Myocyte (in vitro differentiated cells): ENCODE data around the gene PIK3R1. TPM values are rescaled to one million over a fixed set of nuclear protein-coding genes. Genes with fewer than 3 reads are reported as not detected.
A peak's percentile ranks its signal among the peaks of the same experiment; 100 is the strongest.

Experiments
- DNase-seq: peaks from one replicate; pipeline ENCODE4 v3.0.0-alpha.2; 2012; ENCODE audit warnings: low read depth
- total RNA-seq: library from RNA; depleted of rRNA; stranded (reverse); fragments of >200 nt; gene quantifications from 2 replicates; pipeline ENCODE4 v1.2.3, GENCODE V29; 2014

PIK3R1 gene
- total RNA-seq, 1 donor from 2014 or later, result 27.1 TPM

DNA sequence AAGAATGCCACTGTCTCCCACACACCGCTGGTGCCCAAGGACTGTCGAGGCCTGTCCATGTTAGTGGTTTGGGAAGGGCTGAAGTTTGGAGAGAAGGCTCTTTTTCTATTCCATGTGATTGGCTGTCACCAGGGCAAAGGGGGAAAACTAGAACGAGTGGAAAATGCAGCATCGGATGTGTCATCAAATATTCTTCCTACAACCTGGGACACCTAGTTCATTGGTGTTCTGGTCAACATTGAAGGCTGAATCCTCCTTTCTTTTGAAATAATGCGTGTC, 53.2 kb downstream of the PIK3R1 start:
- no peak for DNase-seq

DNA sequence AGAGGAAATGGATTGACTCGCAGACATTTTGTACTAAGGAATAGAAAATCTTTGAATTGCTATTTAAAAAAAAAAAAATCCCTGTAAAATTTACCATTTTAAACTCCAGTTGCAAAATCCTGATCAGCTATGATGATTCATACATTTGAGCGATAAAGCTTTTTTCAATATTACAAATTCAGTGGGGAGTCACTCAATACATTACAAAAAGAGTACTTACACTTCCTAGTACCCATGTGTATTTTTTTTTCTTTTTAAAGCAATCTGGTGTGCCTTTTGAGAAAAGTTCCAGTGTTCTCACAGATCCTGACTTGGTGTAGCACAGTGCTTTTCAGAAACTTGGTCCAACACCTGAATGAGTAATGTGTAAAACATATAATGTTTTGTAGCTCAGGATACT, 54.3 kb downstream of the PIK3R1 start:
- DNase-seq, result no peak

DNA sequence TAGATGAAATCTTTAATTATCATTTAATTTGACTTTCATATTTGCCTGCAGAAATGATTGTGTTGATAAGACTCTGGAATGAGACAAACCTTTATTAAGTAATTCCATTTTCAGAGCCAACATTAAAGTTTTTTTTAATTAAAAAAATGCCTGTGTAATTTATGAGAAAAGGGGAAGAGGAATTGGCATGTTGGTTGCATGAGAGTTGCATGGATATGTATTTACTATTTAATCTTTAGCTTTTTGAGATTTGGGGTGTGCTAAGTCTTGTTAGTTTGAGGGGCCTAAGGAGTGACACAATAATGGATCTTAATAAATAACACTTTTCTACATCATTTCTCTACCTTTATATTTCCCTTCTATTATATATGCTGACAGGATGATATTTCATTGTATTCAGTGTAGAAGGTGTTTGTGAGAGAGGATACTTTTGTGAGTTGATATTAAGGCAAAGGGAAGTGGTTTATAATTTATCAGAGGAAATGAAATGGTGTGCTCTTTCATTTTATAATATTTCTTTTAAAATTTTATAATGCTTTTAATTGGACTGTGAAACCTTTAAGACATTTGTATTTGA, 54.9 kb downstream of the PIK3R1 start:
- DNase-seq, result no peak

DNA sequence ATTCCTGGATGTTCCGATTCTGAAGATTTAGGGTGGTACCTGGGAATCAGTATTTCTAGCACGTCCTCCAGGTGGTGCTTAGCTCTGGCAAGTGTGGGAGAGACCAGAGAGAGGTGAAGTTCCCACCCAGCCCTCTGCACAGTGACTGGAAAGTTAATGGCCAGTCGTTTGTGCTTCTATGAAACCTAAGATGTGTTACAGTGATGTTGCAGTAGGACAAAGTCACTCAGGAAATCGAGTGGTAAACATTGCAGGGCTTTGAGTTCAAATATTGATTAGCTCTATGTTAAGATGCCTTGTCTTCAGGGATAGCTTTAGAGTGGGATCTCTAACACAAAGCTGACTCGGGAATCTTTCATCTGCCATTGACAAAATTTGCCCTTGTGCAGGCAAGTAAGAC, 55.6 kb downstream of the PIK3R1 start:
- no peak for DNase-seq

DNA sequence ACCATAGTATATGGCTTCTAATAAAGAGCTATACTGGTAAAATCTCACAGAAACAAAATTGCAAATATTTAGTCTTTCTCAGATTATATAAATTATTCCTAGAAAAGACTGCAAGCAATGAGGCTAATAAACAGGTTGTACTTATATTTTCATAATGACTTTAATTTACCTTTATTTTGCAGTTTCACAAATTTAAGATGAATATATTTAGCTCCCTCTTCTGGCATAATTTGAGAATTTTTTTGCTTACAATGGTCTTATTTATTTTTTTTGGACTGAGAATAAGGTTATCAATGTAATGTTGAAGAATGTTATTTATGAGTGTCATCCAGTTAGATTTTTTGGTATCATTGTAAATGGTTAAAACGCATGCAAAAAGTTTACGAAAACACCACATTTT, 56.7 kb downstream of the PIK3R1 start:
- DNase-seq, result no peak

DNA sequence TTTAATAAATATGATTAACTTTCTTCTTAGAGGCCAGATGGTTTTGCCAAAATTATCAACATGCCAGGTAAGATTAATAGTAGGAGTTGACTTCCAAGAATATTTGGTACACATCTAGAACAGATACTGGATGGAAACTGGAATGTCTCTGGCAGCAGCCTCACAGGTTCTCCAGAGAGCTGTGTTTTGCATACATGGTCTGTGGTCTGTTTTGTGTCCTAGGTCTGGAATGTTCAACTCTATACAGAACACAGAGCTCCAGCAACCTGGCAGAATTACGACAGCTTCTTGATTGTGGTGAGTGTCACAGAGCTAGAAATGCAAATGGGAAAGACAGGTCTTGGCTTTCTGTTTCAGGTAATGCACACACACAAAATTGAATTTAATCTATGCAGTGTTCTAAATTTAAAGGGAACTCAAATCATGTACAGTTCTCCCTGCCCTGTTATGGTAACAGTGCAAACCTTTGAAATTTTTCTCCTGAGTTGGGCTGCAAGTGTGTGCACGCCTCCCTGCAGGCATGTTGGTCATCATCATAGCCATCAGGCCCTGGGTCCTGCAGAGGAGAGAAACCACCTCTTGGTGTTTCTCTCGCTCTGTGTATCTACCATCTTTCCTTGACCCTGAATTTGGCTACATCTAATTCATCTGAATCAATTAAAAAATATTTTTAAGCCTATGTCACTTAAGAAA, 58.3 kb downstream of the PIK3R1 start:
- DNase-seq, result no peak

DNA sequence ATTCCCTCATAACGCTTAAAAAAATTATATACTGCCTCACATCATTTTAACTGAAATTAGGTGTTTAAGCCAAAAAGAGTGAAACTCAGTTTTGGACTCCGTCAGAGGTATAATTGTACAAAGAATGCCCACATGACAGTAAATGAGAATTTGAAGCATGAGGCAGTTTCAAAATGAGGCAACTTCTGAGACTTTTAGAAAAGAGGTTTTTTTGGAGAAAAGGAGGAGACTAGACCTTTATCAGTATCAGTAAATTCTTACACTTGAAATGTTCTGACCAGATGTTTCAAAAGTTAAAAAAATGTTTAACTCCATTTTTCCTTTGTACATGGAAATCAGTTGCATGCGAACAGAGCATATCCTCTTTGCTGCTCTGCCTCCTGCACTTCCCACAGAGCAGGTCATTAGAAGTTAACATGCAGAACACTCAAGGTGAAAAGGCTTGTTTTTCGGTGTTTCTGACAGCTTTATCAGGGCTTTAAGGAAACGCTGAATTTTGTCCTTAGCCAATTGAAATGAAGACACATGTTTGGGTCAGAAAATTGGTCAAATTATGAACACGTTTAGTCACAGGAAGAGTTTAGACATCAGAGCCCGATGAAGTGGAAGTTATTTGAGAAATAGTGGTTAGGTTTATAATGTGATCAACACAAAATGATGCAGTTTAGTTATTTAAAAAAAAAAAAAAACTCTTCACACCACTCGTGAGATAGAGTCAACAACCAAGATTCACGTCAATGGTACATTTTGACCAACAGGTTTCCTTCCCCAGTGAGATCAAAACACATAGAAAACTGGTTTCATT, 59.5 kb downstream of the PIK3R1 start:
- no peak for DNase-seq

DNA sequence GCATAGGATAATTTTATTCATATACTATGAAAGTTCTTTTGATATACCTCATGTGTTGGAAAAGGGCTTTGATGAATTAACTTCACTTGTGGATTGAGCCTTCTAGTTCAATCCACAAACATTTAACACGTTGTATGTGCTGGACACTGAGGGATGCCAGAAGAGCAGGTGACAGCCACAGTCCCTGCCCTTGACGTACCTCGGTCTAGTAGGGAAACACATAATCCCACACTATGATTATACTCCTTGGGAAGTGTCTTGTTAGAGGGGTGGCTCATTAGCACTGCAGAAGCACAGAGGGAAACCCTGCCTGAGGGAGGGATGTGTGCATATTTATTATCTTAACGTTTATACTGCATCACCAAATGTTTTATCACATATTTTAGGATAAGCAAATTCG, 61.2 kb downstream of the PIK3R1 start:
- no peak for DNase-seq

DNA sequence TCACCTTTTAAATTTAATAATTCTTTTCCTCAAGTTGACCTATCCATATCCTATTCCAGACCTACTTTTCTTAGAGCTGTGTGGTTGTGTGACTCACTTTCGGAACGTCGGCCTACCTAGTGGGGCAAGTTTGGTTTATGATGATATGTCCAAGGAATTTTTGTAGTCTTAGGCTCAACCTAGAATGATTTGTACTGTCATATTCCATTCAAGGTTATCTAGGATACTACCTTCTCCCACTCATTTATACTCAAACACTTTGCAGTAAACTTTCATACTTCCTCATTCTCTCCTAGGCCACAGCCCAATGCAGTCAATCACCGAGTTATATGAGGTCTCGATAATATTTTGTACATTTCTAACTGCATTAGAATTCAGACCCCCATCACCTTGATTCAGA, 61.9 kb downstream of the PIK3R1 start:
- DNase-seq, result peak; percentile 49

DNA sequence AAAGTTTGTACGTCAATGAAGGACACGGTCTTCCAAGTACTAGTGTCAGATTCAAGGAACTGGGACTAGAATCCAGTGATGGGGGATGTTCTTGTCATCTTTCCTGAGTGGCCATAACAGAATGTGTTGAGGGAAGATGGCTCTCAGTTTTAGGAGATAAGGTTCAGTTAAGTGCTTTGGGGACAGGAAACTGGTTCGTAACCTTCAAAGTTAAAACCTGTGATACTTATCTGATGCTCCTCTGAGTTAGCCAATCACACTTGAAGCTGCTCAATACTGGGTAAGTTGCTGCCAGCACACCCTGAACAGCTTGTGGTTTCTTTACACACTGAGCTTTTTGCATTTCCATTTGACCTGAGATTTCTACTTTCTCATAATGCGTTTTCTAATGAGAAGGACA, 64.4 kb downstream of the PIK3R1 start:
- DNase-seq, result no peak

DNA sequence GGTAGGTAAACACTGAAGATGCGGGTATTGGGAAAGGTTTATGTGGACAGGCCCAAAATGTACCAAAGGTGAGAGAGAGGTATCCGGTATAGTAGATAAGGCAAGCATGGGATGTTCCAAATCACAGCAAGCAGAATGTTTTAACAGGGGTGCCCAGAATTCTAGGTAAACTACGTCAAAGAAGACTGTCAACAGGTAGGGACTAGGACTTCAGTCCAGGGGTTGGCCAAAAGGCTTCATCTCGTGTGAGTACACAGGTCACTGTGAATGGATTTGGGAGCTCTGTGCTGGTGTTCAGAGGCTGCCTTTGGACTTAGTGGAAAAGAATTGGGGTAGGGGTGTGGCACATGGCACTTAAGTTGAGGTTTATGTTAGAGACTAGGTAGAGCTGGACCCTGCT, 66.4 kb downstream of the PIK3R1 start:
- DNase-seq, result no peak

DNA sequence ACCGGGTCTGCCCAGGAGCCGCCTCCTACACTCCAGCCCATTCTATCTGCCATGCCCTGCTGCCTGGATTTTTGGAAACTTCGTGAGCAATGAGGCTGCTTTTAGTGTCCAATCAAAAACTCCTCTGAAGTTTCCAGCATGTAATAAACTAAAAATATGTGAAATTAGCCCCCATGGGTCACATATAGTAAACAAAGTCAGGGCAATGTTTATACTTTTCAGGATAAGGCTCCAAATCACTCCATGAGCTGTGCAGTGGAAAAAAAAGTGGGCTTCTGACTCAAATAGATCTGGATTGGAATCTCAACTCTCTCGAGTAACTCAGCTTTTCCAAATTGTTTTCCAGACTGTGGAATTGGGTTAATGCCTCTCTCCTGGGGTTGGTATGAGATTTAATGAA, 68.2 kb downstream of the PIK3R1 start:
- DNase-seq, result no peak

DNA sequence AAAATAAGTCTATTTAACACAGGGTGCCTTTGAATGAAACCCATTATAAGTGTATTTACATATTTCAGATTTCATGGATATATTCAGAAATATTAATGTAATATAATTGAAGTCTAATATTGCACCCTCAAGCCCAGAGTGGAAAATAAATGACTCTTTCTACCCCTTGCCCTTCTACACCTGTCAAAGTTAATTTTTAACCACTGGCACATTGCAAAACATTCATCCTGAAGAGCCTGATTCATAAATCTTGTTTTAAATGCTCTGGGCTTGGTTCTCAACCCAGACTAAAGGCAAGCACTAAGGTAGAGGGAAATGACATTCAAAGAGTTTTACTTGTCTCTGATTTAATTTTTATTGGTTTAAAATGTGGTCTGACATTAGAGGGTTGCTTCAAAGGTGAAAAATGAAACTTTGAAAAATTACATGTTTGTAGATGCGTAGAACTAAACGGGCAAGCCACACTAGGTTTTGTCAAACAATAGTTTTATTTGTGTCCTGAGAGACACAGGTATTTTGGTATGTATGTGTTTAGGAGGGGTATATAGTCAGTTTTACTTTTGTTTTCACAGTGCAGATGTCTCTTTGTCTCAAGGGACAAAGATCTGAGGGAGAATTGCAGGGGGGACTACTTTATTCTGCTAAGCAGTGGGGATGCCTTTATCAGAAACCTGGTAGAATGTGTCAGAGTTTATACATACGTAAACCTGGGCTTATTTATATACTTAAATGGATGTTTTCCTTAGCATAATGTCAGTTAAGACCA, 69.7 kb downstream of the PIK3R1 start:
- no peak for DNase-seq

DNA sequence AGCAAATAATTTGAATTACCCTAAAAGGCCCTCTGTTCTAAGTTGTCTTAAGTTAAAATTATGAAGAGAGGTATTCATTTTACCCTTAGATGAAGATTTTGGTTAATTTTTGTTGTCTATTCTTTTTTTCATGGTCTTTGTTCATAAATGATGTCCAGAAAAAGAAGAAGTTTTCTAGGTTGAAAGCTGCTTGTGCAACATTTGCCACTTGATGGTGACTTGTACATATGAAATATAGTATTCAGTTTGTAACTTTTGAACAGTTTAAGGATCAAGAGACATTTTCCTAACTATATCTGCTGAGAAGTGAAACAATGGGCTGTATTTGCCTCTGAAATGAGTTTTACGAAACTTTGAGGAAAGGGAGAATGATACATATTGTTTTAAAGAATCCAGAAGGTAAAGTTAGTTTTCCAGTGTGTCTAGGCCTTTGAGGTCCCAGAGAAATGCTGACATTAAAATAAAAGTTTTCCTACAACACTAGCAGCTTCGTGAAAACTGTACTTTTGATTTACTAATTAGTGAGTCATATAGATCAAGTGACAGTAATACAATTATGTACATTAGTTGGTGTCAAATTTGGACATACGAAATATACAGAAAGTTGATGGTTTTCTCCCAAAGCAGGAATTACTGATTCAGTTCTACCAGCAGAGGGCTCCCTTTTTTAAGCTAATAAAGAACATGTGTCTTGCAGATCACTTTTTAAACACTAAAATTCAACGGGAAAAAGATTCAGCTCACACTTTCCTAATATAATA, 70.5 kb downstream of the PIK3R1 start:
- peak; percentile 68 for DNase-seq

DNA sequence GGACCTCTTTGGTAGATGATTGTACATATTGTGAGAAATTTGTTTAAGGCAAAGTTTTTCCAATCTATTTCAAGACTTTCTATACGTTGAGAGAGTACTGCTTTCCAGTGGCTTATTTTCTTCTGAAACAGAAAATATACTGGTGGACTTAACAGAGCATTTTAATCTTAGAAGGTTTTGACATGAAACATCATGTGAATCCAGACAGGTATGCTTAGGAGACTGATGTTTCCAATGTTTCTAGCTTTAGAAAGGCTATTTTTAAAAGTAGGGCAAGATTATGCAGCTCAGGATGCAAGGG, 71.0 kb downstream of the PIK3R1 start:
- no peak for DNase-seq

DNA sequence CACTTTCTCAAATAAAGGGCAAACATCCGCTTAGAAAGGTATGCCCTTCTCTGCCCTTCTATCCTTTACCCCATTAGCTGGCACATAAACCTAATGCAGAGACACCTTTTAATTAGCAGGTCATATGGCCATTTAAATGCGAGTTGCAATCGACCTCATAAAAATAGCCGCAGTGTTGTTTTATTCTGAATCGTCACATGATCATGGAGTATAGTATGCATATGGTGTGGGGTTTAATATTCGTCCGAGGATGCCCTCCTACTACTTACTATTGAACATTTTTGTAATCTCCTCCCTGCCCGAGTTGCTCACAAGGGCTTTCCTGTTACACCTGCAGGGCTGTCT, 72.0 kb downstream of the PIK3R1 start:
- no peak for DNase-seq

DNA sequence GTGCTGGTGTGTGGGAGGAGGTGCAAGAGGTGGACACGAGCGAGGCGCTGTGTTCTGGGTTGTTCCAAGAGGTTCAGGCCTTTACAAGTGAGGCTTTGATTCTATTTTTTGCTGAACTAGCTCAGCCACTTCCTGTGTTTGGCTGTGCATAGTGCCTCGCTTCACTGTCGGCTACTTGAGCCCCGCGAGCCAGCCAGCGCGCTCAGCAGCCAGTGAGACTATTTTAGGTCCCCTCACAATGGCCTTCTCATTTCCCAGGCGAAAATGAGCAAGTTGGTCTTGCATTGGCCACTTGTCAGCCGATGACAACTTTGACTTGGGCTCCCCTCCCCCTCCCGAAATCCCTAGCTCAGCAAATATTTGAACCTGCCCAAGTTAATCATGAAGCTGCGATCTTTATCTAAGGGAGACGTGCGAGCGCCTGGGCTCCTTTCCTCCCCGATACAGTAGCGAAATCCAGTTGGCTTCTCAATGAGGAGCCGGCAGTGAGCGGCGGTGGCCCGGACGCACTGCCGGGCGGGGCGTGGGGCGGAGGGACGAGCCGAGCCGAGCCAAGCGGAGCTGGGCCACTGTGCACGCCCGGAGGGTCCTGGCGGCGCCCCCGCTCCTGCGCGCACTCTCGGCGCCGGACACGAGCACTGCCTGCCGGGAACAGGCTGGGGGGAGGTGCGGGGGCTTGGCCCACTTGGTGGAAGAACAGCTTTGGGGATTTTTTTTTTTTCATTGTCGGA, 72.6 kb downstream of the PIK3R1 start:
- peak; percentile 70 for DNase-seq

DNA sequence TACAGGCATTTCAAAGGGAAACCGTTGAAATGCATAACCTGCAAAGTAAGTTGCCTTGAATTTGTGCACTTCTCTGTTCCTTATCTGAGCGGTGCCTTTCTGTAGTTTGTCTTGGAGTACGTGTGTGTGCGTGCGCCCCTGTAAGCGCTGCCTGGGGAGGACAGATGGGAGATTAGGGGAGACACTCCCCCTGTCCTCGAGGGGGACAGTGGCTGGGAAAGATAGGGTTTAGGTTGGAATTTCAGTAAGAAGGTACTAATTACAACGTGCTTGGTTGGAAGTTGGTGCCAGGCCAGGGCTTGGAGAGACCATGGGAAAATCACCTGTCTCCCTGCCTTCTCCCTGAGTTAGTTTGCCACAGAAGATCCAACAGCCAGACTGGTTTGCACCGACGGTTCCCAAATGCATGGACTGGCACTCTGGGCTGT, 73.2 kb downstream of the PIK3R1 start:
- DNase-seq, result no peak

DNA sequence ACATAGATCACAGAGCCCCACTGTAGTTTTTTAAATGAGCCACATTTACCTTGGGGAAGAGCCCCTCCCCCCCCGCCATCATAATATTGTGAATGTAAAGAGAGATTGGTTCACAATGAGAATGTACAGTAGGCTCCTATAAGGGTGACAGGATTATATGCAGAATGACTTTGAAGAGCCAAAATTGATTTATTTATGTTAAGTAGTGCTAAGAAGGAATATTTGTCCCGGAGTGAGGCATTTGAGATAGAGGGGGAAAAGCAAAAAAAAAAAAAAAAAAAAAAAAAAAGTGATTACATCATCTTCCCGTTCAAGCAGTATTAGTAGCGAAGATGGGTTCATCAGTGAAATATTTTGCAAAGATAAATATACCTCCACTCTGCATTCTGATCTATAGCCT, 73.9 kb downstream of the PIK3R1 start:
- no peak for DNase-seq

DNA sequence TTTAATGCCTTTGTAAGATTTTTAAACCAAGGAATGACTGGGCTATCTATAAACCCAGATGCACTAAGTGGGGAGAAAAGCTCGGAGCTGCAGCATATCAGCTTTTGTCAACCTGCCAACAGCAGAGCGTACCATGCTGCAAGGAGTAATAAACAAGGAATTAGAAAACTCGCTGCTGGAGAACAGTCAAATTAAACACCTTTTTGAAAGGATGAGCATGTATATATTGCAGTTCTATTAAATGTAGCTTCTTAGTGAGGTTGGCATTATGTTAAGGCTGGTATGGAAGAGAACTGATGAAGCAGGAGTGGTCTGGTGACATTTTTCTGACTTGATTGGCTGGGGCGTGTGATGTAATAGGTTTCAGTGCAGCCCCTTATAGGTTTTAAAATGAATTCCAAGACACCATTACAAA, 74.7 kb downstream of the PIK3R1 start:
- no peak for DNase-seq

DNA sequence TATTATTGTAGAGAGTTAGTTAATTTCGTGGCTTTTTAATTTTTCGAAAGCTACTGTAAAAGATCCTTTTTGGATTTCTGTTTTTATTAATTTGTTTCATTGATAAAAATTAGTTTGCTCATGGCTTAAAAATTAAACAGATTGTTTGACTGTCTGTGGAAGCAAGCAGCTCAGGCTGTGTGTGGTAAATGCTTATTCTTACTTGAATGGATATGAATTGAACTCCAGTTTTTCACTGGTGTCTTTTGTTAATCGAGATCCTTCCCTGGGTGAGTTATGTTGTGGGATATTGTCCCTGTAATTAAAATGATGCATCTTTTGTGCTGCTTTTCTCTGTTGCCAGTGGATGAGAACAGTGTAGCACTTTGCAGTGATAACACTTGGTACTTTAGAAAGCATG, 75.3 kb downstream of the PIK3R1 start:
- DNase-seq, result no peak
